GM18951 (cell line): ENCODE data around the gene PNPLA6.

Experiments used
- POLR2A ChIP-seq: IDR thresholded peaks from 4 replicates; pipeline ENCODE4 v1.6.1; 2011; ENCODE audit warnings: mild to moderate bottlenecking; ENCODE audit not compliant: insufficient read length, insufficient read depth; ENCODE audit errors: extremely low read depth
- in situ Hi-C: fragments of 300-500 bp; cut with MboI; formaldehyde crosslinking; loops from one replicate; pipeline ENCODE4 v1.12.0; 2022; ENCODE audit warnings: low sequenced_read_pairs, mixed read lengths, inconsistent platforms; ENCODE audit not compliant: unreplicated experiment

Gene PNPLA6

GRCh38 chr19:7521551-7522071 lies 13.9 kb upstream of the PNPLA6 start:
- in situ Hi-C loops = no loop called here
- no peak for TF ChIP-seq POLR2A

- in situ Hi-C loops = no loop called here
- TF ChIP-seq POLR2A = peak; percentile 77
Observed at GRCh38 chr19:7522072-7522922, 13.2 kb upstream of the PNPLA6 start, which contains the start of gene MCOLN1. Gene MCOLN1 (plus strand): TSS chr19:7522624. CDS start chr19:7522751, 127 bp downstream.

GRCh38 chr19:7522923-7523667 lies 12.4 kb upstream of the PNPLA6 start:
- TF ChIP-seq POLR2A = no peak
- in situ Hi-C loops = no loop called here

- TF ChIP-seq POLR2A = no peak
- in situ Hi-C loops = no loop called here
Observed at GRCh38 chr19:7524523-7524922, 11.0 kb upstream of the PNPLA6 start.

- in situ Hi-C loops = no loop called here
- no peak for TF ChIP-seq POLR2A
Observed at GRCh38 chr19:7524992-7525739, 10.4 kb upstream of the PNPLA6 start.

- no peak for TF ChIP-seq POLR2A
- in situ Hi-C loops = no loop called here
Observed at GRCh38 chr19:7526059-7526929, 9.2 kb upstream of the PNPLA6 start.

- in situ Hi-C loops = no loop called here
- no peak for TF ChIP-seq POLR2A
Observed at GRCh38 chr19:7527516-7528191, 7.9 kb upstream of the PNPLA6 start.

GRCh38 chr19:7528192-7528519 lies 7.4 kb upstream of the PNPLA6 start:
- in situ Hi-C loops = no loop called here
- no peak for TF ChIP-seq POLR2A

GRCh38 chr19:7528522-7529245 lies 6.8 kb upstream of the PNPLA6 start:
- in situ Hi-C loops = no loop called here
- no peak for TF ChIP-seq POLR2A

- in situ Hi-C loops = no loop called here
- TF ChIP-seq POLR2A = no peak
Observed at GRCh38 chr19:7529246-7529600, 6.3 kb upstream of the PNPLA6 start.
